OCI-LY3 (cell line): ENCODE measurements around the gene SYTL5.

Experiments used
- H2AFZ ChIP-seq: fragments of 200-600, 300-600 bp; shearing (Covaris generic); 2 replicates; pipeline ENCODE4 v1.6.0; 2014; ENCODE audit warnings: antibody characterized with exemption, low read depth, low read length
- H3K27ac ChIP-seq: fragments of 200-600, 300-600 bp; sonication (generic); 2 replicates; pipeline ENCODE4 v1.5.1; 2014; ENCODE audit warnings: mild to moderate bottlenecking, low read length, moderate library complexity, mixed read lengths
- H3K27me3 ChIP-seq: fragments of 200-600, 300-600 bp; sonication (generic); 2 replicates; pipeline ENCODE4 v1.6.1; 2014; ENCODE audit warnings: low read depth, low read length, mixed read lengths
- H3K36me3 ChIP-seq: fragments of 200-600, 300-600 bp; sonication (generic); replicated peaks from 2 replicates; pipeline ENCODE3; 2014; ENCODE audit warnings: low read depth, low read length, mixed read lengths
- H3K4me1 ChIP-seq: fragments of 300-600, 200-600 bp; sonication (generic); 2 replicates; pipeline ENCODE4 v1.6.1; 2014; ENCODE audit warnings: low read length, mixed read lengths
- H3K4me2 ChIP-seq: fragments of 200-600, 300-600 bp; sonication (generic); 2 replicates; pipeline ENCODE4 v1.6.1; 2014; ENCODE audit warnings: low read length, mixed read lengths
- H3K4me3 ChIP-seq: fragments of 300-600, 200-600 bp; sonication (generic); 2 replicates; pipeline ENCODE4 v1.5.1; 2014; ENCODE audit warnings: antibody characterized with exemption, mild to moderate bottlenecking, low read length, moderate library complexity
- H3K79me2 ChIP-seq: fragments of 300-600, 200-600 bp; shearing (Covaris generic); 2 replicates; pipeline ENCODE4 v1.6.1; 2014; ENCODE audit warnings: mild to moderate bottlenecking, low read length, mixed read lengths
- H3K9ac ChIP-seq: fragments of 300-600, 200-600 bp; shearing (Covaris generic); 2 replicates; pipeline ENCODE4 v1.6.0; 2014; ENCODE audit warnings: mild to moderate bottlenecking, low read length, moderate library complexity
- H3K9me3 ChIP-seq: fragments of 200-600, 300-600 bp; shearing (Covaris generic); 2 replicates; pipeline ENCODE4 v1.6.1; 2014; ENCODE audit warnings: low read length, mixed read lengths; ENCODE audit not compliant: insufficient read depth
- H4K20me1 ChIP-seq: fragments of 200-600, 300-600 bp; sonication (generic); 2 replicates; pipeline ENCODE4 v1.6.1; 2016; ENCODE audit warnings: low read length, mixed read lengths; ENCODE audit not compliant: insufficient read depth
- EZH2phosphoT487 ChIP-seq: fragments of 200-600 bp; shearing (Covaris generic); IDR thresholded peaks from 2 replicates; pipeline ENCODE4 v1.6.1; 2018; ENCODE audit warnings: antibody characterized with exemption, mixed run types, low read depth
- TF ChIP-seq, protein P1 (sequence below): fragments of 200-600, 300-600 bp; sonication (generic); IDR thresholded peaks from 2 replicates; pipeline ENCODE4 v1.5.1; 2014; ENCODE audit warnings: antibody characterized with exemption, low read length, low read depth

Gene SYTL5

GRCh38 chrX:38009641-38010040, 3.3 kb downstream of the SYTL5 start:
- Histone ChIP-seq H2AFZ (no peak overlapping the region), H3K4me2 (no peak overlapping the region), H3K27ac (no peak overlapping the region), H3K4me3 (no peak overlapping the region), H3K9me3 (no peaks in the 10 kb centered on the region), H3K27me3 (no peaks in the 10 kb centered on the region), H3K4me1 (no peaks in the 10 kb centered on the region), H3K9ac (no peak overlapping the region), H3K79me2 (no peaks in the 10 kb centered on the region), H4K20me1 (no peaks in the 10 kb centered on the region), H3K36me3 (no peaks in the 10 kb centered on the region)
- no peak for TF ChIP-seq EZH2phosphoT487
- TF ChIP-seq, protein P1, sequence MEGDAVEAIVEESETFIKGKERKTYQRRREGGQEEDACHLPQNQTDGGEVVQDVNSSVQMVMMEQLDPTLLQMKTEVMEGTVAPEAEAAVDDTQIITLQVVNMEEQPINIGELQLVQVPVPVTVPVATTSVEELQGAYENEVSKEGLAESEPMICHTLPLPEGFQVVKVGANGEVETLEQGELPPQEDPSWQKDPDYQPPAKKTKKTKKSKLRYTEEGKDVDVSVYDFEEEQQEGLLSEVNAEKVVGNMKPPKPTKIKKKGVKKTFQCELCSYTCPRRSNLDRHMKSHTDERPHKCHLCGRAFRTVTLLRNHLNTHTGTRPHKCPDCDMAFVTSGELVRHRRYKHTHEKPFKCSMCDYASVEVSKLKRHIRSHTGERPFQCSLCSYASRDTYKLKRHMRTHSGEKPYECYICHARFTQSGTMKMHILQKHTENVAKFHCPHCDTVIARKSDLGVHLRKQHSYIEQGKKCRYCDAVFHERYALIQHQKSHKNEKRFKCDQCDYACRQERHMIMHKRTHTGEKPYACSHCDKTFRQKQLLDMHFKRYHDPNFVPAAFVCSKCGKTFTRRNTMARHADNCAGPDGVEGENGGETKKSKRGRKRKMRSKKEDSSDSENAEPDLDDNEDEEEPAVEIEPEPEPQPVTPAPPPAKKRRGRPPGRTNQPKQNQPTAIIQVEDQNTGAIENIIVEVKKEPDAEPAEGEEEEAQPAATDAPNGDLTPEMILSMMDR, result no peak

DNA sequence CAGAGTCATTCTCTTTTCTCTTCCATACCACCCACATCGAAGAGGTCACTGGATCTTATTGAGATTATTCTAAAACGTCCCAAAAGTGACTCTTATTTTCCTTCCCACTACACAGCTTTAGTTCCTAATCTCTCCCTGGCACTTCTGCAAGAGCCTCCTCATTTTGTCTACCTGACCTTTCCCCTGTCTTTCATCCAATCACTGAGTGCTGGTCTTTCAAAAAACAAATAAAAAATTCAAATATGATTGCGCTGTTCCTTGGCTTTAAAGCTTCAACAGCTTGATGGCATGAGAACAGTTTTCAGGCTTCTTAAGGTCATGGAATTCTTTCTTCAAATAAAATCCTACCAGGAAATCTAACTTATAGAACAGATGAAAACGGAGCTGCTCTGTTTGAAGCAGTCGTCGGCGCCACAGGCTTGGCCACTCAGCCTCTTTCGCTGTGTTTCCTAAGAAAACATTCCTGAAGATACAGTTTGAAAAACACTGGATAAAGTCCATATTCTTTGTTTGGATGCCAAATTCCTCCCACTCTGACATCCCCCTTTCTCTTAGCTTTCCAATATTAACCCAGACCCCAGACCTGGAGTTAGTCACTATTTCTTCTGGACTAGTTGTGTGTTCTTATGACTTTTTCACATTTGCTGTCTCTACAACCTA, 12.5 kb downstream of the SYTL5 start:
- Histone ChIP-seq H3K79me2 (no peaks in the 10 kb centered on the region), H3K4me3 (no peak overlapping the region), H3K9ac (no peak overlapping the region), H3K9me3 (no peaks in the 10 kb centered on the region), H3K36me3 (no peaks in the 10 kb centered on the region), H3K4me2 (no peak overlapping the region), H3K27me3 (no peaks in the 10 kb centered on the region), H3K27ac (no peak overlapping the region), H2AFZ (no peak overlapping the region), H3K4me1 (no peaks in the 10 kb centered on the region), H4K20me1 (no peaks in the 10 kb centered on the region)
- TF ChIP-seq EZH2phosphoT487, result no peak
- TF ChIP-seq, protein P1, result no peak

GRCh38 chrX:38028300-38028699, 21.9 kb downstream of the SYTL5 start:
- Histone ChIP-seq H3K4me3 (no peak overlapping the region), H3K36me3 (no peaks in the 10 kb centered on the region), H3K9ac (no peak overlapping the region), H3K79me2 (no peaks in the 10 kb centered on the region), H2AFZ (no peak overlapping the region), H3K27me3 (no peaks in the 10 kb centered on the region), H3K4me1 (no peaks in the 10 kb centered on the region), H3K9me3 (no peaks in the 10 kb centered on the region), H3K4me2 (no peak overlapping the region), H3K27ac (no peak overlapping the region), H4K20me1 (no peaks in the 10 kb centered on the region)
- TF ChIP-seq EZH2phosphoT487, result no peak

- H3K27me3 ChIP-seq, result no peaks in the 10 kb centered on the region
- H3K9ac ChIP-seq, result no peak overlapping the region
- H3K9me3 ChIP-seq, result no peaks in the 10 kb centered on the region
- no peak overlapping the region for H3K4me2 ChIP-seq
- H4K20me1 ChIP-seq, result no peaks in the 10 kb centered on the region
- H3K36me3 ChIP-seq, result no peaks in the 10 kb centered on the region
- TF ChIP-seq, protein P1, result no peak
- no peak for TF ChIP-seq EZH2phosphoT487
- no peak overlapping the region for H3K4me3 ChIP-seq
- H3K27ac ChIP-seq, result no peak overlapping the region
- H2AFZ ChIP-seq, result no peak overlapping the region
- H3K4me1 ChIP-seq, result no peaks in the 10 kb centered on the region
- no peaks in the 10 kb centered on the region for H3K79me2 ChIP-seq
Measured at GRCh38 chrX:38036466-38036865, 30.1 kb downstream of the SYTL5 start.
